Liver (tissue), 3 donors: Measurements from ENCODE around the gene PDLIM1.

Experiments
- CTCF ChIP-seq: fragments of 150-350 bp; IDR thresholded peaks from 2 replicates; pipeline ENCODE4 v1.5.1; 2017; ENCODE audit warnings: improper control_type of control experiment, low read depth, low read length; ENCODE audit not compliant: missing input control
- GABPA ChIP-seq, 2 donors: IDR thresholded peaks in 1 of 2; conservative IDR thresholded peaks in 1 of 2; 2 replicates each; pipeline ENCODE4 v1.6.1; 2016; ENCODE audit warnings: antibody characterized with exemption in 2 of 2, mild to moderate bottlenecking in 1 of 2, moderate library complexity in 1 of 2
- JUND ChIP-seq, 2 donors: IDR thresholded peaks; 2 replicates each; pipeline ENCODE4 v1.6.1; 2016; ENCODE audit warnings: antibody characterized with exemption in 2 of 2
- MAX ChIP-seq: IDR thresholded peaks from 2 replicates; pipeline ENCODE4 v1.6.1; 2016; ENCODE audit warnings: antibody characterized with exemption
- ZBTB33 ChIP-seq: IDR thresholded peaks from 2 replicates; pipeline ENCODE4 v1.6.1; 2016; ENCODE audit warnings: antibody characterized with exemption
- donor health status: healthy.
- donor health status: healthy.

DNA sequence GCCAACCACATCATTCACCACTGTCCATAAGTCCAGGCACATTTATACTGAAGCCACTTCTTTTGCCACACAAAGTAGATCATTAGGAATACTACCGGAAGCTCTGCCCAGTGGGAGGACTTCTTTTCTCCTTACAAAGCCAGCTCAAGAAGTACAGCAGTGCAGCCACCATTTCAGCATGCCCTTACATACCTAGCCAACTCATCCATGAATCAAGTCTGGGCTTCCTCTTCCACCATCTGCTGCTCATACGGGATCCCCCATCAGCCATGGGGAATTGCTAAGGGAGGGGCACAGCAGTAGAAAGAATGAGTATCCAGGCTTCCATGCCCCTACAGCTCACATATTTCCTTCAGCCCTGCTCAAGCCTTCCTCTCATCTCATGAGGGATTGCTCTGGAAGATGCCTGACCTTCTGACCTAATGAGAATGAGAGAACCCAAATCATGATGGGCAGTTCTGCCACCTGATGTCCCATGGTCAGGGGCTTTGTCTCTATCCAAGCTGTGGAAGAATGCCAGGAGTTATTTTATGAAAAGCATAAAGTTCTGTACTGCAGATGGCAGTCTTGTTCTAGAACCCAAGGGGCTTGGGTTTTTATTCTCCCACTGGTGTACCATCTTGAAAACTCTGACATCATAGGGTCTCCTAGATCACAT lies 57.3 kb downstream of the PDLIM1 start:
- no peak for TF ChIP-seq ZBTB33
- TF ChIP-seq CTCF, result no peak
- no peak for TF ChIP-seq MAX
- no peak for TF ChIP-seq GABPA (IDR thresholded peaks at IDR 0.05 in 1 of 2, conservative IDR thresholded peaks at IDR 0.05 in 1 of 2)
- no peak for TF ChIP-seq JUND (IDR thresholded peaks at IDR 0.05)
